Activated effector memory CD4-positive, alpha-beta T cell treated with Interleukin-2 at 50 U/mL for 16 hours (primary cell): ENCODE data around the gene AOPEP.
"Not testable (repeated sequence)": the region's sequence is repeated elsewhere in the genome, so short reads cannot be mapped to it uniquely, and the experiment has no call there.

Experiments
- DNase-seq: peaks from one replicate; pipeline ENCODE4 v3.0.0-alpha.2; 2020

Gene AOPEP

DNA sequence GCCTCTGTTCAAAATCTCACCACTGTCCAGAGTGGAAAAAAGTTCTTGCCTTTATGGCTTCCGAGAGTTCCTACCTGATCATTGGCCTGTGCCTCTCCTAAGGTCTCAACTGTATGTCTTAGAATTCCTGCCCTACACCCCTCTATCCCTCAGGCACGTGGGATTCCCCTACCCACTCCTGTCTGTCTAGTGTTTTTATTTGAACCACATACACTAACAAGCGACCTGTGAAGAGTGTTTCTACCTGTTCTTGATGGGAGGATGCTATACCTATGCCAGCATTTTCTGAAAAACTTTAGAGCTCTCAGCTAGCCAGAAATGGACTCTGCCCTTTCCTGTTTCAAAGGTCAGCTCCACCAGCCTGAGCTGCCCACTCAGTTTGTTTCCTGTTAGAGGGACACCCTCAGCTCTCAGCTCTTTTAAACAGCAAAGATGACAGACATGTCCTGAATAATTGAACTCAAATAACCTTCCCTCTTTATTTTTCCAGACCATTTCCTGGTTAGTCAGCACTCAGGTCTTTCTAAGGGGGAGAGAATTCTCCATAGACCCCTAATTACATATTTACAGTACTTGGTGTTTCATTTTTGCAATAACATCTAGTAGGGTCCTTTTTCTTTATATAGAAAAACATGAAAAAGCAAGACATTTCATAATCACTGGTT, 214.8 kb downstream of the AOPEP start:
- no peak for DNase-seq

- DNase-seq = no peak
Measured at GRCh38 chr9:94944626-94945025, 218.1 kb downstream of the AOPEP start.

DNA sequence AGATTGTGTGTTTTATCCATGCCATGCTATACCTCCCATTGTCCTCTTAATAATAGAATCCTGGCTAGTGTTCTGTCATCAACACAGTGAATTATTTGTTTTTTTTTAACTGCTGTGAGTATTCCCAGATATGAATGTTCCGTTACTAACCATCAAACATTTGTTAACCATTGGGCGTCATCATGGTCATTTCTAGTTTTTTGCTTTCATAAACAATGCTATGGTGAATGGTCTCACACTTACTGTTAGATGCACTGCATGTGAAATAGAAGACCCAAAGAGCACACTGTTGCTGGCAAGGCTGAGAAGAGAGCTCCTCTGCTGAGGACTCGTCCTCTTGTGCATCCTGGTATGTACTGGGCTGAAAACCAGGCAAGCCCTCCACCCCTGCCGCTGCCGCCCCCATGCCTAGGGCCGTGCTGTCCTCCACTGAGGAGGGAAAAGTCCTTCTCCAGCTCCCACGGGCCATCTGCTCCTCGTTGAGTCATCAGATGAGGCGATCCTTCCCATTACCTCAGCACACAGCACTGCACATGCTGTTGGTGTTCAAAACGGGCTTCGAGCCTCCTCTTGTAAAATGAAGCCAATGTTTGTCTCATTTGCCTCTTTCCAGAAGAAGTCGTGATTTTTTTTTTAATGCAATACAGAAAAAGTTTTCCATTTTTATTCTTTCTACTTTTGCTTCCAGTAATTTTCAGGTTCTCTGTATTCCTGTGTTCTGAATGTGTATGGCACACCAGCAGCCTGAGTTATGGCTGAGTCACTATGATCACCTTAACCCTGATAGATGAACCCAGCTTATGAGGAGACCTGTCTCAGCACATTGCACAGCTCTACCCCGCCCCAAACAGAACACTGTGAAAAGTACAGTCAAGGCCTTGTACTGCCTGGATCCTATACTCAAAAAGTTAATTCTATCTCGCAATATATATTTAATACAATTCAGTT, 219.0 kb downstream of the AOPEP start:
- DNase-seq = no peak

GRCh38 chr9:94946256-94946655, 219.8 kb downstream of the AOPEP start:
- DNase-seq = no peak

DNA sequence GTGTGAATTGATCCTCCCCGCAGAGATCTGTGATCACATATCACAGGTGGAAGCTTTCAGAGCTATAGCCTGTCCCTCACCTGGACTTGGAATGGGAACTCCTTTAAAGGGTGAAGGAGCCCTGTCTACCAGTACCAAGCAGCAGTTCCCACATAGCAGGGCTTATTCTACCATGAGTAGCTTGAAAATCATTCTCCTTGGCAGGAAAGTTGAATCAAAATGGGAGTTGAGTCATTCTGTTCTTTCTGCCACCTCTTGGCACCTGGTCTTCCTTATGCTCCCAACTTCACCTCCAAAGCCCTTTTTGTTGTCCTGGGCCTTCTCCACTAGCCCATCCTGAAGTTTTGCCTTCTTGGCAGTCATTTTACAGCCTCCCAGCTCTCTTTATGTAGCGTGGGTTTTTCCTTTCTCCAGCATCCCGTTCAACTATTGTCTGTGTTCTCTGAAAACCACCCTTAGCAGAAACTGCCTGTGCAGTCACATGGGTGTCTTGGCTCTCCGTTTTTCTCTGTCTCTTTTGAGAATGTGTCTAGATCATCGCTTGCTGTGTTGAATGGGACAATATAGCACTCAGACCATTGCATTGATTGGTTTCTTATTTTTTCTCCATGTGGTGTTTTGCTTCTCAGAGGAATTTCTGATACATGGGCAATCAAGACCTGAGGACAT, 222.2 kb downstream of the AOPEP start:
- no peak for DNase-seq

DNA sequence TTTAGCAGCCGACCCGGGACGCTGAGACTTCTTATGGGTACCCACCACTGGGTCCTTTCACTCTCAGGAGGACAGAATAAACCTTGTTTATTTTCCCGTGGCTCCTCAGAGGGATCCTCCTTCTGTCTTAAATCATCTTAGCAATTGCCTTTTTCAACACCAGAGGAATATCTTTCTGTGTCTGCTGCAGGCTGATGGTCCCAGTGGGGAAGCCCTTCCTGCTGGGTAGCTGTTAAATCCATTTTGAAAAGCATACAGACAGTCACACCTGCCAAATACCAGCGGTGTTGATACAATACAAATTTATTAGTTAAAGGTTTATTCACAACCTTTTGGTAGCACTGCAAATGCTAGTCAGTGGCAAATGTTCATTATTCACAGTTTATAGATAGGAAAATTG, 222.9 kb downstream of the AOPEP start:
- DNase-seq = no peak

DNA sequence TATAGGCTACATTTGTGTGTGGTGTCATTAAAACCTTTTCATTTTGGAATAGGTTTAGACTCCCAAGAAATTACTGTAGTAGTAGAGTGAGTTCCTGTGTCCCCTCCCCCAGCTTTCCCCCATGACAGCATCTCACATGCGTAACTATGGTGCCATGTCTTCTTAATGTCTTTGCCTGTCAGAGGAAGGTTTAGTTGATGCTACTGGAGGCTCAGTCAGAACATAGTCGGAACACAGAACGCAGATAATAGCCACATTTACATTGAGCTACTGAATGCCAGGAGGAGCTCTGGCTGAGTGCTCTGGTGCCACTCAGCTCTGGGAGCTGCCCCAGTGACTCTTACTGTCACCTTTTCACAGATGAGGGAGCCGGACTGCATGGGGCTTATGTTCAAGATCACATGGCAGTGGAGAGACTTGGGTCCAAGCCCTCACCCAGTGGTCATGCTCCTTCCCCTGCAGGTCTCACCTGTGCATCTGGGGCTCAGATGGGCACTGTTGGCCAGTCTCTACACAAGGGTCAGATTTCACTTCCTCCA, 223.6 kb downstream of the AOPEP start:
- DNase-seq = no peak

GRCh38 chr9:94950579-94951323, 224.3 kb downstream of the AOPEP start:
- no peak for DNase-seq

GRCh38 chr9:94951324-94952135, 225.0 kb downstream of the AOPEP start:
- no peak for DNase-seq

- no peak for DNase-seq
Measured at GRCh38 chr9:94952565-94953373, 226.3 kb downstream of the AOPEP start.

- no peak for DNase-seq
Measured at GRCh38 chr9:94956731-94957130, 230.2 kb downstream of the AOPEP start.

DNA sequence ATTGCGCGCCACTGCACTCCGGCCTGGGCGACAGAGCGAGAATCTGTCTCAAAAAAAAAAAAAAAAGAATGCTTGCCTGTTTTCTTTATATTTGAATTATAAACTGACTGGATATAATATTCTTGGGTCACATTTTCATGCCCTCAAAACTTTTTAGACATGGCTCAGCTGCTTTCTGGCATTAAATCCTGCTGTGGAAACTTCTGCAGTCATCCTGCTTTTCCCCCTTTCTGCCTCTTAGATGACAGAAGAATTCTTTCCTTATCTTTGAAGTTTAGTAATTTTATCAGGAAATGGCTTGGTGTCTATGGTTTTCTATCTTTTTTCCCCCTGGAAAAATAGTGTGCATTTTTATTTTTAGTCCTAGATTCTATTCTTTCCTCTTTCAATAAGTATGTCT, 234.5 kb downstream of the AOPEP start:
- DNase-seq = no peak

DNA sequence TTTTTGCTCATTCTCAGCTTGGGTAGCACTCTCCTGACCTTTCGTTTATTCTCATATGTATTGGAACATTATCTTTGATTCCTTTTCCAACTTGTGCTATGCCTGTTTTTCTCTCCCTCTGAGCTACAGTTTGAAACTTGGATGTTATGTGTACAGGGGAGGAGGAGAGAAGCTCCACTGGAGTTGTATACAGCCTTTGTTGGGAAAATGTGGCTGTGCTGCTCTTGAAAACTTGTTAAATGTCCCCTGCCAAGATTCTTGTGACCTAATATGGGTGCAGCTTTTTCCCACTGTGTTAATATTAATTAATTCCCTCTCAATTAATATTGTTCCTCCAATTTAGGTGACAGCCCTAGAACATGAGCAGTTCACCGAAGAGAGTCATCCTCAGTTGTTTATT, 235.4 kb downstream of the AOPEP start:
- no peak for DNase-seq

GRCh38 chr9:94965631-94966030, 239.1 kb downstream of the AOPEP start:
- DNase-seq = not testable (repeated sequence)

- not testable (repeated sequence) for DNase-seq
Measured at GRCh38 chr9:94966046-94966445, 239.5 kb downstream of the AOPEP start.

GRCh38 chr9:94967482-94967881, 241.0 kb downstream of the AOPEP start:
- DNase-seq = no peak

DNA sequence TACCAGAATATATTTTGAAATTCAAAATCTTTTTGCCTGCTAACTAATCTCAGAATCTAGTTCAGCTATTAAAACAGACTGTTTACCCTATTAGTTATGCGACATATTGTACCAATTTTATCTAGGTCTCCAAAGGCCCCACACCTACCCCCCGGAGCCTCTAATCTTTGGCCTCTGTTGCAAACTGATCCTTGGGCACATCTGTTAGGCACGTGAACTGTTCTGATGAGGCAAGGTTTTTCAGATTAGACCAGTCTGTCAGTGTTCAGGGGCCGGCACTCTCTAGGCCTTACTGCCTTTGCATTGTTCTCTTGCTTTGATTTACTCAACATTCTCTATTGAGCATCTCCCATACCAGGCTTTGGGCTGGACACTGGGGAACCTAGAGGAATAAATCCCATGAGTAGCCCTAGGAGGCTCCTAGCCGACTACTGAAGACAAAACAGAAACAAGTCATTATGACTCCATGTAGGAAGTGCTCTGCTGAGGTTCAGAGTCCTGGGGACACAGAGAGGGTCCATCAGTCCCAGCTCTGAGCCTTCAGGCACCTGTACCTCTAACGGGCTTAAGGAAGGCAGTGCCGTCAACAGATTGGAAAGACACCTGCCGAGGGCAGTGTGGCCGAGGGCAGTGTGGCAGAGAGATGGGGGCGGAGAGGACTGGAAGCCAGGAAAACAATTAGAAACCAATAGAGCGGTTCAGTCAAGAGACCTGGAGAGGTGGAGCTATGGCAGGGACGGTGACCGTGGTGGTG, 245.1 kb downstream of the AOPEP start:
- no peak for DNase-seq

GRCh38 chr9:94973451-94973941, 247.0 kb downstream of the AOPEP start:
- DNase-seq = no peak

GRCh38 chr9:94974154-94974879, 247.8 kb downstream of the AOPEP start:
- DNase-seq = no peak
